OCI-LY7 (cell line): ENCODE results near the gene ZNF451. TPM values are rescaled to one million over a fixed set of nuclear protein-coding genes. Genes with fewer than 3 reads are reported as not detected.

Experiments used
- BruUV-seq: library from RNA; stranded (reverse); fragments of 400-500 nt; replicated peaks from 2 replicates; lab custom pipeline; 2021; lab: Mats Ljungman, UMichigan
- CTCF ChIA-PET: fragments of 300-600 bp; sonication (Branson Sonifier 250); formaldehyde crosslinking; loops from one replicate; lab custom pipeline; 2022; ENCODE audit warnings: antibody characterized with exemption; ENCODE audit not compliant: unreplicated experiment; lab: Charles Lee
- POLR2A ChIA-PET: fragments of 300-600 bp; sonication (Branson Sonifier 250); formaldehyde crosslinking; loops from one replicate; lab custom pipeline; 2022; ENCODE audit warnings: antibody characterized with exemption; lab: Charles Lee
- DNase-seq: peaks from one replicate; pipeline ENCODE4 v3.0.0-alpha.2; 2015; ENCODE audit warnings: low spot score
- H2AFZ ChIP-seq: fragments of 200-600 bp; sonication (generic), shearing (Covaris generic); 2 replicates; pipeline ENCODE4 v1.6.1; 2014; ENCODE audit warnings: mild to moderate bottlenecking, antibody characterized with exemption, low read length, moderate library complexity
- H3K27ac ChIP-seq: fragments of 200-600 bp; sonication (generic); 2 replicates; pipeline ENCODE4 v1.5.1; 2014; ENCODE audit warnings: mixed run types, low read depth, mild to moderate bottlenecking, moderate library complexity, low read length, inconsistent platforms; ENCODE audit not compliant: poor library complexity, severe bottlenecking
- H3K36me3 ChIP-seq: fragments of 200-600 bp; sonication (generic); 2 replicates; pipeline ENCODE4 v1.6.1; 2014; ENCODE audit warnings: mild to moderate bottlenecking, antibody characterized with exemption, low read length, moderate library complexity, mixed read lengths; ENCODE audit not compliant: insufficient read depth
- H3K4me1 ChIP-seq: fragments of 200-600 bp; sonication (generic); 2 replicates; pipeline ENCODE4 v1.5.1; 2014; ENCODE audit warnings: mild to moderate bottlenecking, low read length; ENCODE audit not compliant: insufficient read depth, poor library complexity, severe bottlenecking
- H3K4me2 ChIP-seq: fragments of 200-600 bp; sonication (generic); 2 replicates; pipeline ENCODE4 v1.6.1; 2014; ENCODE audit warnings: mild to moderate bottlenecking, low read length
- H3K4me3 ChIP-seq: fragments of 200-600 bp; sonication (generic); 2 replicates; pipeline ENCODE4 v1.5.1; 2014; ENCODE audit warnings: mild to moderate bottlenecking, low read depth, low read length; ENCODE audit not compliant: poor library complexity, severe bottlenecking
- H3K79me2 ChIP-seq: fragments of 200-600 bp; sonication (generic); 2 replicates; pipeline ENCODE4 v1.6.1; 2016; ENCODE audit warnings: low read depth, mild to moderate bottlenecking, low read length, moderate library complexity, mixed read lengths; ENCODE audit not compliant: insufficient read depth
- H3K9me2 ChIP-seq: fragments of 200-600 bp; sonication (generic); 2 replicates; pipeline ENCODE4 v1.6.1; 2016; ENCODE audit warnings: mild to moderate bottlenecking, low read length, mixed read lengths; ENCODE audit not compliant: insufficient read depth
- H3K9me3 ChIP-seq: fragments of 200-600 bp; sonication (generic); 2 replicates; pipeline ENCODE4 v1.6.1; 2014; ENCODE audit warnings: mild to moderate bottlenecking, mixed run types, low read length, mixed read lengths
- H4K20me1 ChIP-seq: fragments of 200-600 bp; sonication (generic); 2 replicates; pipeline ENCODE4 v1.6.1; 2014; ENCODE audit warnings: mild to moderate bottlenecking, antibody characterized with exemption, low read length, moderate library complexity, mixed read lengths; ENCODE audit not compliant: insufficient read depth
- EZH2phosphoT487 ChIP-seq: fragments of 200-600 bp; sonication (generic); IDR thresholded peaks from 2 replicates; pipeline ENCODE4 v1.6.1; 2018; ENCODE audit warnings: low read depth, borderline replicate concordance, mild to moderate bottlenecking, mixed run types, antibody characterized with exemption, low read length, moderate library complexity, mixed read lengths
- intact Hi-C: fragments of 100-400 bp; cut with micrococcal nuclease; formaldehyde crosslinking; loops from one replicate; pipeline ENCODE4 v1.10.0; 2022; ENCODE audit not compliant: unreplicated experiment
- total RNA-seq, 2 experiments: library from RNA; depleted of rRNA in 1 of 2; stranded (reverse); fragments of >200 nt in 1 of 2; shearing (Covaris generic) in 1 of 2; gene quantifications; 2 replicates each; pipeline ENCODE4 v1.2.3, GENCODE V29; 2014 to 2022
- TF ChIP-seq, protein P1 (sequence below): fragments of 200-600 bp; sonication (generic); conservative IDR thresholded peaks from 2 replicates; pipeline ENCODE4 v1.5.1; 2014; ENCODE audit warnings: mild to moderate bottlenecking, antibody characterized with exemption, low read length, moderate library complexity, mixed read lengths

Gene ZNF451
- total RNA-seq, 2 experiments from 2014 or later: 50.0 to 66.7 TPM

DNA sequence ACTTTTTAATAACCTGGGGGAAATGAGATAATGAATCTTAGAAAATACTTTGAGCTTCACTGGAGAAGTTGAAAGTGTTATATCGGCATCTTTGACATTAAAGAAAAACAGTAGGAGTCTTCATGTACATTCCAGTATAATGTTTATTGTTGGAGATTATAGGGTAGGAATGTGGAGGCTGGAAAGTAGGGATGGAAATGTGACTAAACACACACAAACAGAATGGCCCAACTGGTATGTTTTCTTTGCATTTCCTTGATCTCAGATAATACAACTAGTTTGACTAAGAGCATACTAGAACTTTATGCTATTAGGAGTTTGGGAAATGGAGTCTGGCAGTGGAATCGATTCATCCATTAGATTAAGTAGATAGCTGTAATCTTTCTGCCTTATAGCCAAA lies 72.0 kb downstream of the ZNF451 start:
- Histone ChIP-seq H3K9me2 (no peaks in the 10 kb centered on the region), H4K20me1 (no peaks in the 10 kb centered on the region), H2AFZ (no peak overlapping the region), H3K79me2 (no peaks in the 10 kb centered on the region), H3K4me2 (no peak overlapping the region), H3K9me3 (no peaks in the 10 kb centered on the region), H3K4me3 (no peak overlapping the region), H3K4me1 (no peaks in the 10 kb centered on the region), H3K36me3 (peaks cover 59% of the 10 kb centered on the region), H3K27ac (no peak overlapping the region)
- TF ChIP-seq, protein P1, sequence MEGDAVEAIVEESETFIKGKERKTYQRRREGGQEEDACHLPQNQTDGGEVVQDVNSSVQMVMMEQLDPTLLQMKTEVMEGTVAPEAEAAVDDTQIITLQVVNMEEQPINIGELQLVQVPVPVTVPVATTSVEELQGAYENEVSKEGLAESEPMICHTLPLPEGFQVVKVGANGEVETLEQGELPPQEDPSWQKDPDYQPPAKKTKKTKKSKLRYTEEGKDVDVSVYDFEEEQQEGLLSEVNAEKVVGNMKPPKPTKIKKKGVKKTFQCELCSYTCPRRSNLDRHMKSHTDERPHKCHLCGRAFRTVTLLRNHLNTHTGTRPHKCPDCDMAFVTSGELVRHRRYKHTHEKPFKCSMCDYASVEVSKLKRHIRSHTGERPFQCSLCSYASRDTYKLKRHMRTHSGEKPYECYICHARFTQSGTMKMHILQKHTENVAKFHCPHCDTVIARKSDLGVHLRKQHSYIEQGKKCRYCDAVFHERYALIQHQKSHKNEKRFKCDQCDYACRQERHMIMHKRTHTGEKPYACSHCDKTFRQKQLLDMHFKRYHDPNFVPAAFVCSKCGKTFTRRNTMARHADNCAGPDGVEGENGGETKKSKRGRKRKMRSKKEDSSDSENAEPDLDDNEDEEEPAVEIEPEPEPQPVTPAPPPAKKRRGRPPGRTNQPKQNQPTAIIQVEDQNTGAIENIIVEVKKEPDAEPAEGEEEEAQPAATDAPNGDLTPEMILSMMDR: no peak
- TF ChIP-seq EZH2phosphoT487: no peak
- ChIA-PET POLR2A (interaction anchor here (0.5 to 2.1 kb wide), 5 partner anchors 10 to 69 kb away, joined by 3 to 11 read pairs (median 4); partner anchors contain the start of gene BAG2), CTCF (no interaction called here)
- intact Hi-C loops: loop anchor here (5.0 kb wide), 1 partner anchor 35 kb away; no protein-coding TSS in a partner anchor
- BruUV-seq: no TSS peak
- no peak for DNase-seq

DNA sequence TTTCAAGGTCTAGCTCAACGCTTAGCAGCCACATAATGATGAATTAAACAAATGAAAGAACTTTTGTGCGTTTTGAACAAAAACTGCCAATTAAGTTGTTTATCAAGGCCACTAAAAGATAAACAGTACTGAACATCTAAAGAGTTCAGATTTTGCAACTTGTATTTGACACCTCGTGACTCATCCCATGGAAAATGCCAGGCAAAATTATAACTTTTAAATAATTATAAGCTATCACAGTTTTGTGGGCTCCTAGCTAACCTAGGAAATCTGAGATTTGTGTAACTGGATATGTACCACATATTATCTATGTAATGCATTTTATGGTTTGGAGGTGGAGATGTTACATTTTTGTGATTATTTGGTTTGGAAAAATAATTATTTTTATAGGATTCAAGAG lies 72.5 kb downstream of the ZNF451 start:
- intact Hi-C loops: loop anchor here (5.0 kb wide), 1 partner anchor 35 kb away; no protein-coding TSS in a partner anchor
- no TSS peak for BruUV-seq
- Histone ChIP-seq H3K36me3 (peaks cover 63% of the 10 kb centered on the region), H3K9me2 (no peaks in the 10 kb centered on the region), H3K79me2 (no peaks in the 10 kb centered on the region), H3K9me3 (no peaks in the 10 kb centered on the region), H4K20me1 (no peaks in the 10 kb centered on the region), H3K4me3 (no peak overlapping the region), H3K4me1 (no peaks in the 10 kb centered on the region), H3K27ac (no peak overlapping the region), H3K4me2 (no peak overlapping the region), H2AFZ (no peak overlapping the region)
- TF ChIP-seq, protein P1: no peak
- no peak for TF ChIP-seq EZH2phosphoT487
- DNase-seq: no peak
- ChIA-PET POLR2A (interaction anchor here (0.5 to 2.1 kb wide), 7 partner anchors 8 to 70 kb away, joined by 3 to 11 read pairs (median 3); partner anchors contain the start of gene BAG2), CTCF (no interaction called here)

DNA sequence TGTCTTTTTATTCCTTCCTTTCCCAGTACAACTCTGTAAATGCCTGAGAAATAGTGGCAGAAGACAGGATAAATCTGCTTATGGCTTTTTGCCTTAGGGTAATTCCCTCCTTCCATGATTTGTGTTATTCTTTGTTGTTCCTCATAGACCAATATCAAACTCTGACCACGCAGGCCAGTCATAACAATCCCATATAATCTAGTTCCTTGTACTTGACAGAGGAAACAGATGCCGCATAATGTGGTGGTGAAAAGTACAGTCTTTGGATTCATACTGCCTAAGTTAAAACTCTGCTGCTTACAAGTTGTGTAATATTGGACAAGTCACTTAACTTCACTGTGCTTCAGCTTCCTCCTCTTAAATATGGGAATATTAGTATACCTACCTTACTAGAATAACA lies 74.0 kb downstream of the ZNF451 start:
- ChIA-PET POLR2A (no interaction called here), CTCF (no interaction called here)
- Histone ChIP-seq H2AFZ (no peak overlapping the region), H3K4me2 (no peak overlapping the region), H3K4me1 (no peaks in the 10 kb centered on the region), H4K20me1 (no peaks in the 10 kb centered on the region), H3K9me3 (no peaks in the 10 kb centered on the region), H3K79me2 (no peaks in the 10 kb centered on the region), H3K4me3 (no peak overlapping the region), H3K36me3 (peaks cover 54% of the 10 kb centered on the region), H3K27ac (no peak overlapping the region), H3K9me2 (no peaks in the 10 kb centered on the region)
- no peak for DNase-seq
- no peak for TF ChIP-seq EZH2phosphoT487
- TF ChIP-seq, protein P1: no peak
- BruUV-seq: no TSS peak
- intact Hi-C loops: loop anchor here (5.0 kb wide), 1 partner anchor 37 kb away; no protein-coding TSS in a partner anchor
